CD14-positive monocyte (primary cell): ENCODE data around the gene PLA2G4D. TPM values are rescaled to one million over a fixed set of nuclear protein-coding genes. Genes with fewer than 3 reads are reported as not detected.

Source experiments
- DNase-seq, 3 donors: peaks; one replicate each; pipeline ENCODE4 v3.0.0-alpha.2; 2011 to 2022
- H2AFZ ChIP-seq: 2 replicates; pipeline ENCODE4 v1.6.0; 2012; ENCODE audit warnings: mild to moderate bottlenecking, low read depth, low read length, inconsistent platforms; ENCODE audit not compliant: insufficient read depth, poor library complexity, severe bottlenecking
- H3K27ac ChIP-seq, 2 donors: 1 replicate in 1 of 2; 2 replicates in 1 of 2; pipeline ENCODE4 v1.5.1; 2012 to 2013; ENCODE audit warnings: low read length in 2 of 2, control low read depth in 1 of 2, inconsistent platforms in 1 of 2, low read depth in 1 of 2, mild to moderate bottlenecking in 1 of 2
- H3K27me3 ChIP-seq, 2 donors: one replicate each; pipeline versions ENCODE4 v1.6.0 to v1.6.1; 2011 to 2013; ENCODE audit warnings: low read length in 2 of 2; ENCODE audit not compliant: control insufficient read depth in 2 of 2, insufficient read depth in 2 of 2
- H3K36me3 ChIP-seq, 2 donors: replicated peaks in 1 of 2; 1 replicate in 1 of 2; 2 replicates in 1 of 2; pipeline versions ENCODE4 v1.5.1 to v1.6.1; 2012 to 2013; ENCODE audit warnings: low read length in 2 of 2, control low read depth in 1 of 2, inconsistent platforms in 1 of 2, mild to moderate bottlenecking in 1 of 2; ENCODE audit not compliant: insufficient read depth in 2 of 2, control insufficient read depth in 1 of 2
- H3K4me1 ChIP-seq, 2 donors: 1 replicate in 1 of 2; 2 replicates in 1 of 2; pipeline versions ENCODE4 v1.5.1 to v1.6.1; 2012 to 2013; ENCODE audit warnings: low read length in 2 of 2, control low read depth in 1 of 2, inconsistent platforms in 1 of 2, mild to moderate bottlenecking in 1 of 2, moderate library complexity in 1 of 2; ENCODE audit not compliant: insufficient read depth in 2 of 2, control insufficient read depth in 1 of 2
- H3K4me2 ChIP-seq: replicated peaks from 2 replicates; pipeline ENCODE3; 2012; ENCODE audit warnings: low read length, moderate library complexity, mild to moderate bottlenecking; ENCODE audit not compliant: poor library complexity, severe bottlenecking; ENCODE audit errors: extremely low read depth
- H3K4me3 ChIP-seq, 3 experiments: fragments of 200-600 bp in 1 of 3; sonication (generic) in 1 of 3; replicated peaks in 1 of 3; 1 replicate in 2 of 3; 2 replicates in 1 of 3; pipeline ENCODE4 v1.5.1; 2011 to 2013; ENCODE audit warnings: low read length in 3 of 3, mild to moderate bottlenecking in 3 of 3, control low read depth in 2 of 3, low read depth in 2 of 3, inconsistent platforms in 1 of 3, moderate library complexity in 1 of 3
- H3K79me2 ChIP-seq: 2 replicates; pipeline ENCODE4 v1.6.0; 2012; ENCODE audit warnings: mild to moderate bottlenecking, control low read depth, inconsistent platforms, low read length, moderate library complexity; ENCODE audit not compliant: insufficient read depth
- H3K9ac ChIP-seq: 2 replicates; pipeline ENCODE4 v1.6.0; 2017; ENCODE audit warnings: low read length, mild to moderate bottlenecking; ENCODE audit not compliant: insufficient read depth, poor library complexity, severe bottlenecking
- H3K9me3 ChIP-seq, 2 donors: replicated peaks in 1 of 2; 1 replicate in 1 of 2; 2 replicates in 1 of 2; pipeline versions ENCODE4 v1.5.1 to v1.6.1; 2012 to 2013; ENCODE audit warnings: low read length in 2 of 2, control low read depth in 1 of 2; ENCODE audit not compliant: control insufficient read depth in 1 of 2, insufficient read depth in 1 of 2
- H4K20me1 ChIP-seq: 2 replicates; pipeline ENCODE4 v1.6.0; 2012; ENCODE audit warnings: mild to moderate bottlenecking, low read length, control low read depth, moderate library complexity; ENCODE audit not compliant: insufficient read depth
- H3K27ac Mint-ChIP-seq, 7 donors: one replicate each; pipeline ENCODE4 v1.8.0; 2020; ENCODE audit warnings: mild to moderate bottlenecking in 7 of 7, mixed read lengths in 7 of 7, moderate library complexity in 6 of 7, inconsistent platforms in 2 of 7
- H3K27me3 Mint-ChIP-seq, 3 donors: one replicate each; pipeline ENCODE4 v1.8.0; 2021 to 2022; ENCODE audit warnings: low read depth in 3 of 3, mild to moderate bottlenecking in 3 of 3, mixed read lengths in 3 of 3, moderate library complexity in 3 of 3, inconsistent platforms in 1 of 3
- H3K36me3 Mint-ChIP-seq, 2 donors: one replicate each; pipeline ENCODE4 v1.8.0; 2020; ENCODE audit warnings: mixed read lengths in 2 of 2, inconsistent platforms in 1 of 2, mild to moderate bottlenecking in 1 of 2
- H3K4me1 Mint-ChIP-seq: one replicate; pipeline ENCODE4 v1.8.0; 2020; ENCODE audit warnings: mild to moderate bottlenecking, mixed read lengths
- H3K4me3 Mint-ChIP-seq, 2 donors: one replicate each; pipeline ENCODE4 v1.8.0; 2020; ENCODE audit warnings: mild to moderate bottlenecking in 2 of 2, mixed read lengths in 2 of 2, moderate library complexity in 1 of 2
- H3K9me3 Mint-ChIP-seq, 7 donors: one replicate each; pipeline ENCODE4 v1.8.0; 2020 to 2022; ENCODE audit warnings: mixed read lengths in 7 of 7, mild to moderate bottlenecking in 6 of 7, moderate library complexity in 6 of 7, inconsistent platforms in 2 of 7
- WGBS: methylation state at CpG from one replicate; pipeline ENCODE4 v1.1.5; 2013; ENCODE audit warnings: missing lambda C conversion rate; ENCODE audit not compliant: insufficient coverage; 5-methylcytosine and 5-hydroxymethylcytosine counted together
- intact Hi-C, 2 donors: fragments of 100-400 bp; cut with micrococcal nuclease; formaldehyde crosslinking; loops; one replicate each; pipeline versions ENCODE4 v1.15.0 to v1.15.1; 2023
- polyA plus RNA-seq, 3 donors: library from polyadenylated mRNA; depleted of rRNA in 1 of 3; unstranded in 2 of 3; stranded (reverse) in 1 of 3; fragments of 300-500 nt in 2 of 3; fragments of >200 nt in 1 of 3; fragmentation: Illumina TruSeq in 2 of 3; gene quantifications; 1 replicate in 2 of 3; 2 replicates in 1 of 3; pipeline ENCODE4 v1.2.3, GENCODE V29; 2012 to 2021
- TF ChIP-seq, protein P1 (sequence below): fragments of 200-600 bp; IDR thresholded peaks from one replicate; pipeline ENCODE4 v1.8.0; 2022; ENCODE audit warnings: antibody characterized with exemption, mild to moderate bottlenecking

The PLA2G4D gene
- polyA plus RNA-seq, 3 donors: not detected

DNA sequence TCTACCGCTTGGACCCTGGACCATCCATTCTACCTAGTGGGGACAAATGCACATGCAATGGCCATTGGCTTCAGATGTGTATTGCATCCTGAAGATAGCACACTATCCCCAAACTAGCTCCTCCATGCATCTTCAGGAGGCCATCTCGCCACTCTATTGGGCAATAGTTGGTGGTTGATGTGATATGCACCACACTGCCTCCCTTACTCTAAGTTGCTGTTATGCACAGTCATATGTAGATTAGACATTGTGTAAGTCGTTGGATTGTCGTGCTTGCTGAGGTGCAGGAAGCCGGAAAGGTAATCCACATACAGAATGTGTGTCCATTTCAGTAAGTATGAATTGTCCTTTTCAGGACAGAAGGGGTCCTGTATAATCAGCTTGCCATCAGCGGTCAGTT is 26.7 kb upstream of the PLA2G4D start:
- peak overlapping the region in 1 of 2 donors; percentile 44 for H3K27ac ChIP-seq
- WGBS: 21% methylated on average over 4 of the region's 6 CpGs
- peak overlapping the region in 1 of 2 donors; percentile 35 for H3K4me3 Mint-ChIP-seq
- TF ChIP-seq, protein P1, sequence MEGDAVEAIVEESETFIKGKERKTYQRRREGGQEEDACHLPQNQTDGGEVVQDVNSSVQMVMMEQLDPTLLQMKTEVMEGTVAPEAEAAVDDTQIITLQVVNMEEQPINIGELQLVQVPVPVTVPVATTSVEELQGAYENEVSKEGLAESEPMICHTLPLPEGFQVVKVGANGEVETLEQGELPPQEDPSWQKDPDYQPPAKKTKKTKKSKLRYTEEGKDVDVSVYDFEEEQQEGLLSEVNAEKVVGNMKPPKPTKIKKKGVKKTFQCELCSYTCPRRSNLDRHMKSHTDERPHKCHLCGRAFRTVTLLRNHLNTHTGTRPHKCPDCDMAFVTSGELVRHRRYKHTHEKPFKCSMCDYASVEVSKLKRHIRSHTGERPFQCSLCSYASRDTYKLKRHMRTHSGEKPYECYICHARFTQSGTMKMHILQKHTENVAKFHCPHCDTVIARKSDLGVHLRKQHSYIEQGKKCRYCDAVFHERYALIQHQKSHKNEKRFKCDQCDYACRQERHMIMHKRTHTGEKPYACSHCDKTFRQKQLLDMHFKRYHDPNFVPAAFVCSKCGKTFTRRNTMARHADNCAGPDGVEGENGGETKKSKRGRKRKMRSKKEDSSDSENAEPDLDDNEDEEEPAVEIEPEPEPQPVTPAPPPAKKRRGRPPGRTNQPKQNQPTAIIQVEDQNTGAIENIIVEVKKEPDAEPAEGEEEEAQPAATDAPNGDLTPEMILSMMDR: no peak
- H3K4me1 ChIP-seq: peaks cover 47 to 50% of the 10 kb centered on the region in 2 donors
- no peaks in the 10 kb centered on the region for H3K36me3 Mint-ChIP-seq
- H3K36me3 ChIP-seq: no peaks in the 10 kb centered on the region
- H3K27ac Mint-ChIP-seq: peak overlapping the region in 5 of 7 donors; percentile 0 to 68 (median 54)
- H3K4me1 Mint-ChIP-seq: peaks cover 51% of the 10 kb centered on the region
- H3K9me3 Mint-ChIP-seq: peaks cover 0 to 4% (median 2%) of the 10 kb centered on the region in 7 donors
- no peak overlapping the region for H3K4me3 ChIP-seq
- no peak overlapping the region for H3K9ac ChIP-seq
- peak; percentile 51 to 73 (median 67) for DNase-seq
- H3K27me3 Mint-ChIP-seq: peaks cover 0 to 2% (median 0%) of the 10 kb centered on the region in 3 donors
- H2AFZ ChIP-seq: peak overlapping the region; percentile 48
- H4K20me1 ChIP-seq: no peaks in the 10 kb centered on the region
- no peaks in the 10 kb centered on the region for H3K27me3 ChIP-seq
- intact Hi-C loops: no loop called here
- peak overlapping the region; percentile 19 for H3K4me2 ChIP-seq
- no peaks in the 10 kb centered on the region for H3K79me2 ChIP-seq
- H3K9me3 ChIP-seq: no peaks in the 10 kb centered on the region

DNA sequence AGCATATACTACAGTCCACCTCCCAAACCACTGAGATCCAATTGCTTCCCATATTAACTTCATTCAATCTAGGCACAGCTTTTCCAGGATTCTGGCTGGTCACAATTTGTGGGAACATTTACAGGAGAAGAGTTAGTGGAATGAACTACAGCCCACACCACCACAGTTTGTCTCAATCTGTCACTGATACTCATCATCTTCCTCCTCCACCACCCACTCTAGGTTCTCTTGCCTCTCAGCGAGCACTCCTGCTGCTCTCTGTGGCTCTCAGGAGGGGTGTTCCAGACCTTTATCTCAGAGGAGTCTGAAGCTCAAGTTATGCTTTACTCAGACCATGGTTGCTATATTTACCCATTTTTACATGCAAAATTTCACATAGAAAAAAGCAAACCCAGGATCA is 25.9 kb upstream of the PLA2G4D start:
- H3K4me3 Mint-ChIP-seq: no peak overlapping the region
- no peaks in the 10 kb centered on the region for H3K79me2 ChIP-seq
- H2AFZ ChIP-seq: peak overlapping the region; percentile 18
- H3K27me3 Mint-ChIP-seq: peaks cover 0 to 2% (median 0%) of the 10 kb centered on the region in 3 donors
- WGBS: 67% methylated on average over 1 of the region's 1 CpG
- H3K4me1 ChIP-seq: peaks cover 47 to 50% of the 10 kb centered on the region in 2 donors
- H3K27ac ChIP-seq: no peak overlapping the region
- H3K9ac ChIP-seq: no peak overlapping the region
- TF ChIP-seq, protein P1: no peak
- no peak for DNase-seq
- H3K9me3 ChIP-seq: no peaks in the 10 kb centered on the region
- H3K27me3 ChIP-seq: no peaks in the 10 kb centered on the region
- no peak overlapping the region for H3K4me3 ChIP-seq
- H3K27ac Mint-ChIP-seq: peak overlapping the region in 2 of 7 donors; percentile 63 to 70
- H3K36me3 ChIP-seq: no peaks in the 10 kb centered on the region
- H3K4me1 Mint-ChIP-seq: peaks cover 51% of the 10 kb centered on the region
- H3K4me2 ChIP-seq: no peak overlapping the region
- no peaks in the 10 kb centered on the region for H4K20me1 ChIP-seq
- peaks cover 0 to 4% (median 2%) of the 10 kb centered on the region in 7 donors for H3K9me3 Mint-ChIP-seq
- no peaks in the 10 kb centered on the region for H3K36me3 Mint-ChIP-seq
- intact Hi-C loops: no loop called here
